Nephron (organoid): Measurements from ENCODE around the gene TMEM233.

ENCODE experiments used
- H3K27ac Mint-ChIP-seq, 3 experiments: 2 replicates each; pipeline ENCODE4 v1.8.0; 2020; ENCODE audit warnings: mixed read lengths in 3 of 3, mild to moderate bottlenecking in 2 of 3, moderate library complexity in 1 of 3
- H3K27me3 Mint-ChIP-seq: 2 replicates; pipeline ENCODE4 v1.8.0; 2021; ENCODE audit warnings: low read depth, mild to moderate bottlenecking, moderate library complexity, mixed read lengths
- H3K36me3 Mint-ChIP-seq: 2 replicates; pipeline ENCODE4 v1.8.0; 2020; ENCODE audit warnings: low read depth, mixed read lengths
- H3K4me1 Mint-ChIP-seq: 2 replicates; pipeline ENCODE4 v1.8.0; 2020; ENCODE audit warnings: mixed read lengths
- H3K4me3 Mint-ChIP-seq, 3 experiments: 2 replicates each; pipeline ENCODE4 v1.8.0; 2020; ENCODE audit warnings: mild to moderate bottlenecking in 3 of 3, mixed read lengths in 3 of 3, moderate library complexity in 2 of 3
- H3K9me3 Mint-ChIP-seq: 2 replicates; pipeline ENCODE4 v1.8.0; 2020; ENCODE audit warnings: mixed read lengths
- CTCF ChIP-seq, 3 experiments: fragments of 200-600 bp; sonication (generic); IDR thresholded peaks; one replicate each; pipeline ENCODE4 v1.5.0; 2021; ENCODE audit warnings: antibody characterized with exemption in 3 of 3; ENCODE audit not compliant: unreplicated experiment in 3 of 3

Gene TMEM233

GRCh38 chr12:119565404-119565803 lies 28.2 kb upstream of the TMEM233 start:
- Mint-ChIP-seq H3K4me3 (no peak overlapping the region), H3K27me3 (no peaks in the 10 kb centered on the region), H3K9me3 (no peaks in the 10 kb centered on the region), H3K36me3 (no peaks in the 10 kb centered on the region), H3K27ac (no peak overlapping the region), H3K4me1 (no peaks in the 10 kb centered on the region)
- TF ChIP-seq CTCF (IDR thresholded peaks at IDR 0.05; ENCODE audit: unreplicated experiment in 3 of 3) = no peak

- Mint-ChIP-seq H3K4me3 (no peak overlapping the region), H3K9me3 (no peaks in the 10 kb centered on the region), H3K27ac (no peak overlapping the region), H3K4me1 (no peaks in the 10 kb centered on the region), H3K36me3 (no peaks in the 10 kb centered on the region), H3K27me3 (no peaks in the 10 kb centered on the region)
- TF ChIP-seq CTCF (IDR thresholded peaks at IDR 0.05; ENCODE audit: unreplicated experiment in 3 of 3) = no peak
Observed at GRCh38 chr12:119570771-119571170, 22.8 kb upstream of the TMEM233 start.

- no peak overlapping the region for H3K4me3 Mint-ChIP-seq
- H3K9me3 Mint-ChIP-seq = no peaks in the 10 kb centered on the region
- H3K4me1 Mint-ChIP-seq = no peaks in the 10 kb centered on the region
- H3K27ac Mint-ChIP-seq = no peak overlapping the region
- H3K27me3 Mint-ChIP-seq = peaks cover 4% of the 10 kb centered on the region
- TF ChIP-seq CTCF (IDR thresholded peaks at IDR 0.05; ENCODE audit: unreplicated experiment in 3 of 3) = no peak
- no peaks in the 10 kb centered on the region for H3K36me3 Mint-ChIP-seq
Observed at GRCh38 chr12:119573086-119573485, 20.5 kb upstream of the TMEM233 start.

GRCh38 chr12:119574255-119574654 lies 19.3 kb upstream of the TMEM233 start:
- no peak overlapping the region for H3K27ac Mint-ChIP-seq
- no peaks in the 10 kb centered on the region for H3K36me3 Mint-ChIP-seq
- no peak for TF ChIP-seq CTCF (IDR thresholded peaks at IDR 0.05; ENCODE audit: unreplicated experiment in 3 of 3)
- H3K27me3 Mint-ChIP-seq = peaks cover 4% of the 10 kb centered on the region
- H3K4me1 Mint-ChIP-seq = no peaks in the 10 kb centered on the region
- H3K4me3 Mint-ChIP-seq = no peak overlapping the region
- no peaks in the 10 kb centered on the region for H3K9me3 Mint-ChIP-seq

GRCh38 chr12:119576118-119576810 lies 17.3 kb upstream of the TMEM233 start:
- no peaks in the 10 kb centered on the region for H3K9me3 Mint-ChIP-seq
- H3K27ac Mint-ChIP-seq = no peak overlapping the region
- H3K36me3 Mint-ChIP-seq = no peaks in the 10 kb centered on the region
- H3K4me1 Mint-ChIP-seq = no peaks in the 10 kb centered on the region
- no peak for TF ChIP-seq CTCF (IDR thresholded peaks at IDR 0.05; ENCODE audit: unreplicated experiment in 3 of 3)
- H3K4me3 Mint-ChIP-seq = no peak overlapping the region
- H3K27me3 Mint-ChIP-seq = peaks cover 4% of the 10 kb centered on the region

GRCh38 chr12:119576915-119577314 lies 16.7 kb upstream of the TMEM233 start:
- Mint-ChIP-seq H3K4me3 (no peak overlapping the region), H3K27me3 (peaks cover 4% of the 10 kb centered on the region), H3K27ac (no peak overlapping the region), H3K9me3 (no peaks in the 10 kb centered on the region), H3K4me1 (no peaks in the 10 kb centered on the region), H3K36me3 (no peaks in the 10 kb centered on the region)
- no peak for TF ChIP-seq CTCF (IDR thresholded peaks at IDR 0.05; ENCODE audit: unreplicated experiment in 3 of 3)
